Measurements from ENCODE around the gene MYD88. TPM values are rescaled to one million over a fixed set of nuclear protein-coding genes. Genes with fewer than 3 reads are reported as not detected.

The MYD88 gene
- total and polyA plus RNA-seq, 9 of the 15 experiments (the other 6 are each of a cell fraction or from before 2014, with no cell fraction given): 3.2 to 47.3 (median 27.6) TPM

- TF ChIP-seq CTCF (IDR thresholded peaks at IDR 0.05 in 2 of 3, conservative IDR thresholded peaks at IDR 0.05 in 1 of 3; ENCODE audit: insufficient read depth in 2 of 3, low read depth in 1 of 3, low read length in 3 of 3): peak in 2 of 3 experiments; percentile 3 to 32; a peak in 1 of 6 replicates
- TF ChIP-seq RFX7 (CRISPR knock-in tag; IDR thresholded peaks at IDR 0.05): 0 out of 2 replicates have a peak, but pooled peaks have one; percentile 23
- no peak for TF ChIP-seq ZNF398 (CRISPR knock-in tag; IDR thresholded peaks at IDR 0.05)
- peak; percentile 78 for TF ChIP-seq NR2C2 (CRISPR knock-in tag; IDR thresholded peaks at IDR 0.05)
- peak; percentile 52; the same call in 1 of the 2 replicates for TF ChIP-seq NR2C2 (tag; IDR thresholded peaks at IDR 0.05)
- 0 out of 2 replicates have a peak, but pooled peaks have one; percentile 29 for TF ChIP-seq ZNF41 (CRISPR knock-in tag; conservative IDR thresholded peaks at IDR 0.05)
- peak; percentile 76 for TF ChIP-seq ZFP91 (CRISPR knock-in tag; IDR thresholded peaks at IDR 0.05)
- TF ChIP-seq CHD2 (IDR thresholded peaks at IDR 0.05; ENCODE audit: low read depth, low read length): no peak
- no peak for TF ChIP-seq E2F3 (CRISPR knock-in tag; IDR thresholded peaks at IDR 0.05)
- peak; percentile 7; the same call in 1 of the 2 replicates for TF ChIP-seq ZNF407 (IDR thresholded peaks at IDR 0.05; ENCODE audit: low read depth)
- 0 out of 2 replicates have a peak, but pooled peaks have one; percentile 37 for TF ChIP-seq GTF2E2 (tag; IDR thresholded peaks at IDR 0.05)
Measured at GRCh38 chr3:38137615-38138348, 679 bp upstream of the MYD88 start (continued).
